ENCODE measurements around the gene GABRR3.

GABRR3 gene

GRCh38 chr3:98056035-98056434 is 20.9 kb upstream of the GABRR3 start:
- H3K36me3 ChIP-seq (ENCODE audit: control insufficient read depth in 2 of 2, insufficient read depth in 1 of 2, low read length in 2 of 2), result no peaks in the 10 kb centered on the region
- H3K27ac ChIP-seq (ENCODE audit: extremely low read depth, low read depth, low read length), result no peak overlapping the region
- TF ChIP-seq SCRT2 (tag by site-specific recombination; IDR thresholded peaks at IDR 0.05) (peak; percentile 62), ZXDB (tag by site-specific recombination; IDR thresholded peaks at IDR 0.05) (no peak)
- no peak overlapping the region for H3K4me3 ChIP-seq (ENCODE audit: low read depth, low read length)
- H3K4me1 ChIP-seq (ENCODE audit: control insufficient read depth, insufficient read depth, low read length), result no peaks in the 10 kb centered on the region
- ChIA-PET CTCF (interaction anchor here (1.7 kb wide), 1 partner anchor 16 kb away, joined by 13 read pairs; no protein-coding TSS in a partner anchor), POLR2A (no interaction called here)
- no peaks in the 10 kb centered on the region for H3K9me3 ChIP-seq (ENCODE audit: control insufficient read depth, insufficient read depth, low read depth, low read length)

- Histone ChIP-seq H3K27ac (ENCODE audit: extremely low read depth, low read depth, low read length) (no peak overlapping the region), H3K4me3 (ENCODE audit: low read depth, low read length) (no peak overlapping the region), H3K36me3 (ENCODE audit: control insufficient read depth in 2 of 2, insufficient read depth in 1 of 2, low read length in 2 of 2) (no peaks in the 10 kb centered on the region), H3K9me3 (ENCODE audit: control insufficient read depth, insufficient read depth, low read depth, low read length) (no peaks in the 10 kb centered on the region), H3K4me1 (ENCODE audit: control insufficient read depth, insufficient read depth, low read length) (no peaks in the 10 kb centered on the region)
- TF ChIP-seq HOXA7 (CRISPR knock-in tag; IDR thresholded peaks at IDR 0.05; ENCODE audit: borderline replicate concordance) (no peak), PRDM6 (tag by site-specific recombination; IDR thresholded peaks at IDR 0.05) (no peak), ZBTB7A (tag by site-specific recombination; IDR thresholded peaks at IDR 0.05; ENCODE audit: low read depth) (no peak), ZNF423 (tag by site-specific recombination; IDR thresholded peaks at IDR 0.05) (no peak), ZNF530 (tag by site-specific recombination; IDR thresholded peaks at IDR 0.05; ENCODE audit: low read depth) (no peak), MZF1 (tag by site-specific recombination; IDR thresholded peaks at IDR 0.05; ENCODE audit: borderline replicate concordance) (no peak), ZNF391 (tag by site-specific recombination; IDR thresholded peaks at IDR 0.05; ENCODE audit: borderline replicate concordance, low read depth) (no peak), ZNF596 (tag by site-specific recombination; IDR thresholded peaks at IDR 0.05) (no peak), ZNF133 (tag by site-specific recombination; IDR thresholded peaks at IDR 0.05) (no peak)
- CTCF ChIA-PET, result no interaction called here
- POLR2A ChIA-PET, result no interaction called here
These were observed 14.2 kb upstream of the GABRR3 start for GRCh38 chr3:98049271-98049670.

- no peaks in the 10 kb centered on the region for H3K4me1 ChIP-seq (ENCODE audit: control insufficient read depth, insufficient read depth, low read length)
- no peaks in the 10 kb centered on the region for H3K36me3 ChIP-seq (ENCODE audit: control insufficient read depth in 2 of 2, insufficient read depth in 1 of 2, low read length in 2 of 2)
- H3K4me3 ChIP-seq (ENCODE audit: low read depth, low read length), result no peak overlapping the region
- ChIA-PET POLR2A (no interaction called here), CTCF (interaction anchor here (1.0 to 1.2 kb wide), 3 partner anchors 8 to 282 kb away, joined by 3 read pairs; no protein-coding TSS in a partner anchor)
- no peaks in the 10 kb centered on the region for H3K9me3 ChIP-seq (ENCODE audit: control insufficient read depth, insufficient read depth, low read depth, low read length)
- no peak overlapping the region for H3K27ac ChIP-seq (ENCODE audit: extremely low read depth, low read depth, low read length)
- no peak for TF ChIP-seq ZSCAN4 (tag by site-specific recombination; IDR thresholded peaks at IDR 0.05)
- TF ChIP-seq ZNF121 (tag by site-specific recombination; IDR thresholded peaks at IDR 0.05), result no peak
- TF ChIP-seq ZNF280C (tag by site-specific recombination; IDR thresholded peaks at IDR 0.05), result no peak
- no peak for TF ChIP-seq ZNF791 (tag by site-specific recombination; IDR thresholded peaks at IDR 0.05)
- no peak for TF ChIP-seq ZNF610 (tag by site-specific recombination; IDR thresholded peaks at IDR 0.05; ENCODE audit: borderline replicate concordance)
- TF ChIP-seq ZBTB8A (tag by site-specific recombination; IDR thresholded peaks at IDR 0.05), result no peak
- no peak for TF ChIP-seq ZNF677 (tag by site-specific recombination; IDR thresholded peaks at IDR 0.05)
- TF ChIP-seq ZNF777 (tag by site-specific recombination; IDR thresholded peaks at IDR 0.05; ENCODE audit: borderline replicate concordance), result no peak
- no peak for TF ChIP-seq ZNF292 (tag by site-specific recombination; IDR thresholded peaks at IDR 0.05; ENCODE audit: borderline replicate concordance, low read depth)
These were observed 13.5 kb upstream of the GABRR3 start for GRCh38 chr3:98048586-98048985.

Data from HEK293 (cell line).